GM12864 (cell line): ENCODE results near the gene PROB1.

Experiments
- DNase-seq: peaks from one replicate; pipeline ENCODE4 v3.0.0-alpha.2; 2011; ENCODE audit warnings: low read depth
- H3K4me3 ChIP-seq: 2 replicates; pipeline ENCODE4 v1.5.1; 2011; ENCODE audit warnings: mild to moderate bottlenecking, low read depth, low read length, control low read depth
- CTCF ChIP-seq: IDR thresholded peaks from 2 replicates; pipeline ENCODE4 v1.5.1; 2011; ENCODE audit warnings: low read depth, mild to moderate bottlenecking, moderate library complexity, low read length, control low read depth, inconsistent platforms; ENCODE audit errors: missing control alignments

Gene PROB1

DNA sequence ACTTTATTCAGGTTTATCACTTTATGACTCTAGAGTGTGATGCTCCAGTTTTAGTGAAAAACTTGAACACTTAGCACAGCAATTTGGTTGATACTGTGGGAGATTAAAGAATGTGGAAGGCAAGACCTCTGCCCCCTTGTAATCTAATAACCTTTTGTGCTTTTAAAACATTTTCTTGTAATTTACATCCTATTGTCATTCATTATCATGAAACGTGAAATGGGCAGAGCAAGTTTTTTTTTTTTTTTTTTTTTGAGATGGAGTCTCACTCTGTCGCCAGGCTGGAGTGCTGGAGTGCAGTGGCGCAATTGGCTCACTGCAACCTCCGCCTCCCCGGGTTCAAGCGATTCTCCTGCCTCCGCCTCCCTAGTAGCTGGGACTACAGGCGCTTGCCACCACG, 51.4 kb downstream of the PROB1 start:
- TF ChIP-seq CTCF = no peak
- no peak for DNase-seq
- peak overlapping the region; percentile 93; the same call in 1 of the 2 replicates for H3K4me3 ChIP-seq

DNA sequence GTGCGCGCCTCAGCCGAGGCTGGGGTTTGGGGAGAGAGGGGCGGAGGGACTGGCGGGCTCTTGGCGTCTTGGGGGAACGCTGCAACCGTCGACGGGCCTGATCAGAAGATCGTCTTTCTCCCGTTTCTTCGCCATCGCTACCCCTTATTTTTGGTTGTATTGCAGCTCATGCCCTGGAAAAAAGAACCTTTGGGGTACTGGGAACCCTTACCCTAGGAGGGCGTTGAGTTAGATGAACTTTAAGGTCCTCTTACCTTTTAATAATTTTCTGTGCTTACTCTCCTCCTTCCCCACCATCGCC, 52.5 kb downstream of the PROB1 start:
- H3K4me3 ChIP-seq = peak overlapping the region; percentile 93
- no peak for TF ChIP-seq CTCF
- DNase-seq = no peak

DNA sequence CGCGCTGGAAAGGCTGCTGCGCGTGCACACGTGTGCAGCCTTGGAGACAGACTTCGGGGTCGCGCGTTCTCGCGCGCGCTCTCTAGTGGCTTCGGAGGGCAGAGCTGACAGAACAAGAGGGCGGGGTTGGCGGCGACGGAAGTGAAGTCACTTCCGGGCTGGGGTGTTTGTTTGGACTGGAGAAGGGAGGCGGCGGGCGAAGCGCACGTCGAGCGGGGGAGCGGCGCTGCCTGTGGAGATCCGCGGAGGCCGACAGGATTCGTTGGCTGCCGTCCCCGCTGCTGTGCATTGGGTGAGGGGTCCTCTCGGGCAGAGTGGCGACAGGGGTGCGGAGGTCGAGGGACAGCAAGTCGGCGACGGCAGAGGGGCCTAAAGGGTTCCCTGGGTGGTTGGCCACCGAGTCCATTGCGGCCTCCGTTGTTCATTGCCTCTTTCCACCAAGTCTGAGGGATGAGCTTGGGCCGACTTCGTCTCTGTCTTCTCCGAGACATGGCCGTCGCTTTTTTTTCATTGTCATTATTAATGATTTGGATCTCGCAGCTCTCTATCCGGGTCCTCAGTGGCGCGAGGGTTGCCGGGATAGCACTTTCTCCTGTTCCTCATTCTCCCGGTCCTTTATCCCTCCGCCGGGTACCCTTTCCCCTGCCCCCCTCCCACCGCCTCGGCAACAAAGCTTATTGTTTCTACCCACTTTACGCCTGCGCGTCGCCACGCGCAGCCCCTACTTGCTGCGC, 53.0 kb downstream of the PROB1 start, which contains the start of gene PAIP2:
Gene PAIP2, plus strand, starts transcription at position 166 of the 734 bp plus-strand sequence. CDS start 21,931 bp downstream, outside the sequence.
- DNase-seq = peak; percentile 91
- TF ChIP-seq CTCF = peak; percentile 77
- peak within 1 kb of the TSS; percentile 93 for H3K4me3 ChIP-seq

DNA sequence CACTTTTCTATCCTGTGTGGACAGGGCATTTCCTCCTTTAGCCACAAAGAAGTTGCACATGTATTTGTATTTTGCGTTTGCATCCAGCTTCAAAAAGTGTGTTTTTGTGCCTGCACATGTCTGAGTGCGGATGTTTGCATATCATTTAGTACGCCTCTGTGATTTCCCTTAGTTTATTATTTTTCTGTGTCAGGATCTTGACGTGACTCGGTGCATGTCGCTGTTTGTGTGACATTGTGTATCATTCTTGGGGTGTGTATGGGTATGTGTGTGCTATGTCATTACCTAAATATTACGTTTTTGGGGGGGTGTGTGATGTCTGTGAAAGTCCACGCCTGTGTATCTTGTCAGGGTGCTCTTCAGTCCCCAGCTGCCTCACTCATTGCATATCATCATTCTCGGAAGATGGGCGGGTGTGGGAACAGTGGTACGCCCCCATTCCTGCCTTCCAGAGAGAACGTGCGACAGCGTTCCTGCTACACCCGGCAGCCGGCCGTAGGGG, 53.7 kb downstream of the PROB1 start:
- no peak for DNase-seq
- no peak for TF ChIP-seq CTCF
- H3K4me3 ChIP-seq = peak overlapping the region; percentile 93
